PC-3 (cell line): ENCODE results near the gene RNF19B. TPM values are rescaled to one million over a fixed set of nuclear protein-coding genes. Genes with fewer than 3 reads are reported as not detected.

Experiments used
- ATAC-seq: fragments of 200-7000 bp; cut with Tn5 transposase; 2 replicates; pipeline ENCODE4 v1.9.1; 2020; ENCODE audit warnings: mild to moderate bottlenecking, moderate library complexity
- BruUV-seq: library from RNA; stranded (reverse); fragments of 400-500 nt; replicated peaks from 2 replicates; lab custom pipeline; 2021; lab: Mats Ljungman, UMichigan
- CTCF ChIA-PET: fragments of 300-600 bp; sonication (Branson Sonifier 250); formaldehyde crosslinking; loops from one replicate; lab custom pipeline; 2022; ENCODE audit warnings: antibody characterized with exemption; lab: Charles Lee
- POLR2A ChIA-PET: fragments of 300-600 bp; sonication (Branson Sonifier 250); formaldehyde crosslinking; loops from one replicate; lab custom pipeline; 2022; ENCODE audit warnings: antibody characterized with exemption; ENCODE audit not compliant: unreplicated experiment; lab: Charles Lee
- DNase-seq: peaks from one replicate; pipeline ENCODE4 v3.0.0-alpha.2; 2015
- H2AFZ ChIP-seq: fragments of 300-600 bp; sonication (generic); 2 replicates; pipeline ENCODE4 v1.6.0; 2016; ENCODE audit warnings: antibody characterized with exemption, low read length
- H3F3A ChIP-seq: fragments of 300-600 bp; sonication (generic); one replicate; pipeline ENCODE4 v1.6.0; 2017; ENCODE audit warnings: antibody characterized with exemption, low read length, control low read depth, mild to moderate bottlenecking; ENCODE audit not compliant: unreplicated experiment
- H3K27ac ChIP-seq: fragments of 300-600 bp; sonication (generic); 2 replicates; pipeline ENCODE4 v1.5.1; 2016; ENCODE audit warnings: mild to moderate bottlenecking, low read length
- H3K27me3 ChIP-seq: fragments of 300-600 bp; sonication (generic); 2 replicates; pipeline ENCODE4 v1.6.1; 2016; ENCODE audit warnings: low read length, mixed read lengths
- H3K36me3 ChIP-seq: fragments of 300-600 bp; sonication (generic); 2 replicates; pipeline ENCODE4 v1.6.1; 2016; ENCODE audit warnings: low read depth, mixed run types, low read length, mixed read lengths
- H3K4me1 ChIP-seq: fragments of 300-600 bp; sonication (generic); 2 replicates; pipeline ENCODE4 v1.5.1; 2016; ENCODE audit warnings: low read length; ENCODE audit not compliant: insufficient read depth
- H3K4me2 ChIP-seq: fragments of 300-600 bp; sonication (generic); 2 replicates; pipeline ENCODE4 v1.6.0; 2016; ENCODE audit warnings: low read length
- H3K4me3 ChIP-seq: fragments of 300-600 bp; sonication (generic); 2 replicates; pipeline ENCODE4 v1.5.1; 2016; ENCODE audit warnings: mild to moderate bottlenecking, low read length, mixed read lengths
- H3K79me2 ChIP-seq: fragments of 300-600 bp; sonication (generic); 2 replicates; pipeline ENCODE4 v1.6.1; 2017; ENCODE audit warnings: low read length, mixed read lengths
- H3K9ac ChIP-seq: fragments of 300-600 bp; sonication (generic); 2 replicates; pipeline ENCODE4 v1.6.0; 2016; ENCODE audit warnings: mild to moderate bottlenecking, low read length
- H3K9me2 ChIP-seq: fragments of 300-600 bp; sonication (generic); replicated peaks from 2 replicates; pipeline ENCODE4 v1.6.1; 2016; ENCODE audit warnings: mixed run types, low read length, mixed read lengths
- H3K9me3 ChIP-seq: fragments of 300-600 bp; sonication (generic); 2 replicates; pipeline ENCODE4 v1.6.1; 2016; ENCODE audit warnings: low read length, mixed read lengths
- H4K20me1 ChIP-seq: fragments of 300-600 bp; sonication (generic); 2 replicates; pipeline ENCODE4 v1.6.1; 2016; ENCODE audit warnings: low read length, mixed read lengths
- CTCF ChIP-seq: fragments of 300-600 bp; sonication (generic); conservative IDR thresholded peaks from 2 replicates; pipeline ENCODE4 v1.5.1; 2017; ENCODE audit warnings: antibody characterized with exemption, low read depth, mild to moderate bottlenecking, low read length
- EZH2 ChIP-seq: fragments of 300-600 bp; sonication (generic); IDR thresholded peaks from one replicate; pipeline ENCODE4 v1.6.1; 2017; ENCODE audit warnings: antibody characterized with exemption, mild to moderate bottlenecking, low read length; ENCODE audit not compliant: unreplicated experiment
- EZH2phosphoT487 ChIP-seq: fragments of 300-600 bp; sonication (generic); IDR thresholded peaks from 2 replicates; pipeline ENCODE4 v1.6.1; 2018; ENCODE audit warnings: mild to moderate bottlenecking, antibody characterized with exemption, low read length, borderline replicate concordance
- intact Hi-C: fragments of 100-400 bp; cut with micrococcal nuclease; formaldehyde crosslinking; loops from 2 replicates; pipeline ENCODE4 v1.9.0; 2023
- total RNA-seq: library from RNA; depleted of rRNA; stranded (reverse); fragments of >200 nt; gene quantifications from 2 replicates; pipeline ENCODE4 v1.2.3, GENCODE V29; 2014

Gene RNF19B
- total RNA-seq, 1 experiment from 2014 or later: 17.9 TPM

GRCh38 chr1:32972814-32973428, 8.3 kb upstream of the RNF19B start:
- Histone ChIP-seq H3K4me3 (peak overlapping the region; percentile 69), H4K20me1 (no peaks in the 10 kb centered on the region), H3K9ac (peak overlapping the region; percentile 55), H3K27me3 (no peaks in the 10 kb centered on the region), H3K27ac (no peak overlapping the region), H3K9me3 (no peaks in the 10 kb centered on the region), H3K4me1 (peaks cover 23% of the 10 kb centered on the region; the same call in 1 of the 2 replicates), H3F3A (no peaks in the 10 kb centered on the region), H3K36me3 (no peaks in the 10 kb centered on the region), H2AFZ (peak overlapping the region; percentile 89), H3K4me2 (peak overlapping the region; percentile 89), H3K9me2 (no peaks in the 10 kb centered on the region), H3K79me2 (no peaks in the 10 kb centered on the region)
- BruUV-seq: no TSS peak
- TF ChIP-seq EZH2phosphoT487 (no peak), CTCF (no peak), EZH2 (no peak)
- POLR2A ChIA-PET: interaction anchor here (0.8 kb wide), 1 partner anchor 19 kb away, joined by 3 read pairs; no protein-coding TSS in a partner anchor
- peak; percentile 90 for ATAC-seq
- peak; percentile 67 for DNase-seq
- intact Hi-C loops: no loop called here
- CTCF ChIA-PET: interaction anchor here (1.1 kb wide), 1 partner anchor 34 kb away, joined by 3 read pairs; no protein-coding TSS in a partner anchor

GRCh38 chr1:32971576-32971975, 7.0 kb upstream of the RNF19B start:
- Histone ChIP-seq H3K9me2 (no peaks in the 10 kb centered on the region), H3K36me3 (no peaks in the 10 kb centered on the region), H3K79me2 (no peaks in the 10 kb centered on the region), H3K4me3 (no peak overlapping the region), H4K20me1 (no peaks in the 10 kb centered on the region), H3K27me3 (no peaks in the 10 kb centered on the region), H3K4me2 (no peak overlapping the region), H3K9me3 (no peaks in the 10 kb centered on the region), H3K4me1 (peaks cover 25% of the 10 kb centered on the region; the same call in 1 of the 2 replicates), H3K9ac (no peak overlapping the region), H3K27ac (no peak overlapping the region), H3F3A (no peaks in the 10 kb centered on the region), H2AFZ (no peak overlapping the region)
- DNase-seq: no peak
- POLR2A ChIA-PET: interaction anchor here (0.6 kb wide), 1 partner anchor 228 kb away, joined by 3 read pairs; no protein-coding TSS in a partner anchor
- intact Hi-C loops: no loop called here
- no peak for TF ChIP-seq EZH2
- TF ChIP-seq EZH2phosphoT487: no peak
- no peak for TF ChIP-seq CTCF
- BruUV-seq: no TSS peak
- no peak for ATAC-seq
- CTCF ChIA-PET: interaction anchor here (1.1 kb wide), 1 partner anchor 36 kb away, joined by 3 read pairs; no protein-coding TSS in a partner anchor

- CTCF ChIA-PET: no interaction called here
- TF ChIP-seq CTCF: no peak
- TF ChIP-seq EZH2phosphoT487: no peak
- no peak for TF ChIP-seq EZH2
- ATAC-seq: no peak
These were observed 6.5 kb upstream of the RNF19B start for GRCh38 chr1:32971156-32971555.

More at GRCh38 chr1:32971156-32971555, 6.5 kb upstream of the RNF19B start:
- intact Hi-C loops: no loop called here
- H3K9me2 ChIP-seq: no peaks in the 10 kb centered on the region
- H3K4me1 ChIP-seq: peaks cover 25% of the 10 kb centered on the region; the same call in 1 of the 2 replicates
- H3K9ac ChIP-seq: no peak overlapping the region
- H3K79me2 ChIP-seq: no peaks in the 10 kb centered on the region
- H3K4me3 ChIP-seq: no peak overlapping the region
- H4K20me1 ChIP-seq: no peaks in the 10 kb centered on the region
- H3K27me3 ChIP-seq: no peaks in the 10 kb centered on the region
- POLR2A ChIA-PET: interaction anchor here (0.6 kb wide), 1 partner anchor 227 kb away, joined by 3 read pairs; no protein-coding TSS in a partner anchor
- no peaks in the 10 kb centered on the region for H3K9me3 ChIP-seq
- H3K27ac ChIP-seq: no peak overlapping the region
- H3K36me3 ChIP-seq: no peaks in the 10 kb centered on the region
- H3F3A ChIP-seq: no peaks in the 10 kb centered on the region
- no peak for DNase-seq
- H2AFZ ChIP-seq: no peak overlapping the region
- BruUV-seq: no TSS peak
- H3K4me2 ChIP-seq: no peak overlapping the region
